Gastroesophageal sphincter (tissue), 3 donors: Measurements from ENCODE around the gene MAPK14.

Source experiments
- POLR2A ChIP-seq, 2 donors: fragments of 450-650 bp; IDR thresholded peaks; one replicate each; pipeline ENCODE4 v1.6.1; 2017; ENCODE audit warnings: antibody characterized with exemption in 2 of 2, mild to moderate bottlenecking in 2 of 2, moderate library complexity in 1 of 2
- TF ChIP-seq, protein P1 (sequence below), 4 experiments: fragments of 200-600 bp in 2 of 4; fragments of 450-650 bp in 2 of 4; sonication (generic) in 1 of 4; IDR thresholded peaks; one replicate each; pipeline ENCODE4 v1.5.1; 2017 to 2019; ENCODE audit warnings: antibody characterized with exemption in 4 of 4, mild to moderate bottlenecking in 2 of 4, moderate library complexity in 2 of 4

DNA sequence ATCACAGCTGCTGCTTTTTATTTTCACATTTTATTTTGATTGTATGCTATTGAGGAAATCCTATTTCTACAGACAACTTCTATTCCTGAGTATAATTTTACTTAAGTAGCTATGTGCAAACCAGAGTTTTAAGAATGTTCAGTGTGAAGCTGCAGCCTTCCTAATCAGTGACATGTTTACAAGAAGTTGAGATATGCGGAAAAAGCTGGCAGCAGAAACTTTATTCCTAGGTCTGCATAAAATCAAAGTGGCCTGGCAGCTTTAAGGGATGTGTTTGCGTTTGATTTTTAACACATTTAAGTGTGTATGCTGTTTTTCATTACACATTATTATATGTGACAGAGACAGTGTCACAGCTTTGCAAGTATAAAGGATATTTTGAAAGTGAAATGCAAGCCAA is 26.3 kb downstream of the MAPK14 start:
- TF ChIP-seq, protein P1, sequence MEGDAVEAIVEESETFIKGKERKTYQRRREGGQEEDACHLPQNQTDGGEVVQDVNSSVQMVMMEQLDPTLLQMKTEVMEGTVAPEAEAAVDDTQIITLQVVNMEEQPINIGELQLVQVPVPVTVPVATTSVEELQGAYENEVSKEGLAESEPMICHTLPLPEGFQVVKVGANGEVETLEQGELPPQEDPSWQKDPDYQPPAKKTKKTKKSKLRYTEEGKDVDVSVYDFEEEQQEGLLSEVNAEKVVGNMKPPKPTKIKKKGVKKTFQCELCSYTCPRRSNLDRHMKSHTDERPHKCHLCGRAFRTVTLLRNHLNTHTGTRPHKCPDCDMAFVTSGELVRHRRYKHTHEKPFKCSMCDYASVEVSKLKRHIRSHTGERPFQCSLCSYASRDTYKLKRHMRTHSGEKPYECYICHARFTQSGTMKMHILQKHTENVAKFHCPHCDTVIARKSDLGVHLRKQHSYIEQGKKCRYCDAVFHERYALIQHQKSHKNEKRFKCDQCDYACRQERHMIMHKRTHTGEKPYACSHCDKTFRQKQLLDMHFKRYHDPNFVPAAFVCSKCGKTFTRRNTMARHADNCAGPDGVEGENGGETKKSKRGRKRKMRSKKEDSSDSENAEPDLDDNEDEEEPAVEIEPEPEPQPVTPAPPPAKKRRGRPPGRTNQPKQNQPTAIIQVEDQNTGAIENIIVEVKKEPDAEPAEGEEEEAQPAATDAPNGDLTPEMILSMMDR (IDR thresholded peaks at IDR 0.05), result no peak
- TF ChIP-seq POLR2A (IDR thresholded peaks at IDR 0.05), result no peak
